MCF 10A (cell line): Measurements from ENCODE around the gene DHX36. TPM values are rescaled to one million over a fixed set of nuclear protein-coding genes. Genes with fewer than 3 reads are reported as not detected.

Source experiments
- BruUV-seq: library from RNA; stranded (reverse); fragments of 400-500 nt; replicated peaks from 2 replicates; lab custom pipeline; 2021; lab: Mats Ljungman, UMichigan
- CTCF ChIA-PET: fragments of 300-600 bp; sonication (Branson Sonifier 250); formaldehyde crosslinking; extraction: SDS; loops from one replicate; lab custom pipeline; 2021; ENCODE audit warnings: antibody characterized with exemption, inconsistent platforms; lab: Yijun Ruan, JAX
- POLR2A ChIA-PET: fragments of 300-600, 350-650 bp; sonication (Branson Sonifier 250); formaldehyde crosslinking; extraction: SDS; loops from one replicate; lab custom pipeline; 2020; ENCODE audit warnings: antibody characterized with exemption, inconsistent platforms; lab: Yijun Ruan, JAX
- DNase-seq: peaks from one replicate; pipeline ENCODE4 v3.0.0-alpha.2; 2018; ENCODE audit not compliant: unreplicated experiment
- H3K27ac Mint-ChIP-seq: one replicate; pipeline ENCODE4 v1.8.0; 2022; ENCODE audit warnings: mild to moderate bottlenecking, low read depth, mixed read lengths; ENCODE audit not compliant: unreplicated experiment
- H3K27me3 Mint-ChIP-seq: one replicate; pipeline ENCODE4 v1.8.0; 2022; ENCODE audit warnings: mixed read lengths; ENCODE audit not compliant: insufficient read depth, unreplicated experiment
- H3K36me3 Mint-ChIP-seq: one replicate; pipeline ENCODE4 v1.8.0; 2022; ENCODE audit warnings: mild to moderate bottlenecking, moderate library complexity, mixed read lengths; ENCODE audit not compliant: insufficient read depth, unreplicated experiment
- H3K4me1 Mint-ChIP-seq: one replicate; pipeline ENCODE4 v1.8.0; 2022; ENCODE audit warnings: mixed read lengths; ENCODE audit not compliant: insufficient read depth, unreplicated experiment
- H3K4me3 Mint-ChIP-seq: one replicate; pipeline ENCODE4 v1.8.0; 2022; ENCODE audit warnings: mild to moderate bottlenecking, moderate library complexity, mixed read lengths; ENCODE audit not compliant: unreplicated experiment
- H3K9me3 Mint-ChIP-seq: one replicate; pipeline ENCODE4 v1.8.0; 2022; ENCODE audit warnings: mixed read lengths; ENCODE audit not compliant: unreplicated experiment
- intact Hi-C: fragments of 100-400 bp; cut with micrococcal nuclease; formaldehyde crosslinking; loops from 2 replicates; pipeline ENCODE4 v1.14.1; 2022
- total RNA-seq: library from RNA; stranded (reverse); gene quantifications from 2 replicates; pipeline ENCODE4 v1.2.3, GENCODE V29; 2022
- TF ChIP-seq, protein P1 (sequence below): fragments of 200-600 bp; IDR thresholded peaks from one replicate; pipeline ENCODE4 v1.8.0; 2022; ENCODE audit warnings: antibody characterized with exemption, mild to moderate bottlenecking; ENCODE audit not compliant: unreplicated experiment

The DHX36 gene
- total RNA-seq, 1 experiment from 2014 or later, result 108 TPM

DNA sequence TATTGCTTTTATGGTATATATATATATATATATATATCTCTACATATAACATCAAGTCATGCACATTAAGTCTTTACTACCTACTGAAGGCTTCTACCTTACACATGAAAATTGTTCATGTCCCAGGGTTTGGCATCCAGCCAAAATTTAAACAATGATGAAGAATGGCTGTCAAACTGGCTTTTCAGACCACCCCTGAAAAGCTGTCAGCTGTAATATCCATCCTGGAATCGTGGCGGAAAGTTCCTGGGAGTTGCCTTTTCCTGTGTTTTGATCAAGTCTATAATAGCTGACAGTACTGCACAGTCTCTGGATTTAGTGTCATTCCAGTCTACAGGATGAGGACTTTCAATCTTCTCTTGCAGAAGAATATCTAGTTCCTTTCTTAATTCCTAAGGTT is 48.3 kb downstream of the DHX36 start:
- ChIA-PET CTCF (interaction anchor here (0.6 kb wide), 1 partner anchor 21 kb away, joined by 3 read pairs; no protein-coding TSS in a partner anchor), POLR2A (interaction anchor here (0.6 kb wide), 1 partner anchor 836 kb away, joined by 3 read pairs; no protein-coding TSS in a partner anchor)
- no peak overlapping the region for H3K27ac Mint-ChIP-seq
- H3K4me3 Mint-ChIP-seq, result no peak overlapping the region
- H3K4me1 Mint-ChIP-seq, result no peaks in the 10 kb centered on the region
- BruUV-seq, result TSS peak; percentile 64
- TF ChIP-seq, protein P1, sequence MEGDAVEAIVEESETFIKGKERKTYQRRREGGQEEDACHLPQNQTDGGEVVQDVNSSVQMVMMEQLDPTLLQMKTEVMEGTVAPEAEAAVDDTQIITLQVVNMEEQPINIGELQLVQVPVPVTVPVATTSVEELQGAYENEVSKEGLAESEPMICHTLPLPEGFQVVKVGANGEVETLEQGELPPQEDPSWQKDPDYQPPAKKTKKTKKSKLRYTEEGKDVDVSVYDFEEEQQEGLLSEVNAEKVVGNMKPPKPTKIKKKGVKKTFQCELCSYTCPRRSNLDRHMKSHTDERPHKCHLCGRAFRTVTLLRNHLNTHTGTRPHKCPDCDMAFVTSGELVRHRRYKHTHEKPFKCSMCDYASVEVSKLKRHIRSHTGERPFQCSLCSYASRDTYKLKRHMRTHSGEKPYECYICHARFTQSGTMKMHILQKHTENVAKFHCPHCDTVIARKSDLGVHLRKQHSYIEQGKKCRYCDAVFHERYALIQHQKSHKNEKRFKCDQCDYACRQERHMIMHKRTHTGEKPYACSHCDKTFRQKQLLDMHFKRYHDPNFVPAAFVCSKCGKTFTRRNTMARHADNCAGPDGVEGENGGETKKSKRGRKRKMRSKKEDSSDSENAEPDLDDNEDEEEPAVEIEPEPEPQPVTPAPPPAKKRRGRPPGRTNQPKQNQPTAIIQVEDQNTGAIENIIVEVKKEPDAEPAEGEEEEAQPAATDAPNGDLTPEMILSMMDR, result no peak
- H3K27me3 Mint-ChIP-seq, result no peaks in the 10 kb centered on the region
- no peaks in the 10 kb centered on the region for H3K9me3 Mint-ChIP-seq
- no peak for DNase-seq
- intact Hi-C loops, result no loop called here
- peaks cover 91% of the 10 kb centered on the region for H3K36me3 Mint-ChIP-seq

DNA sequence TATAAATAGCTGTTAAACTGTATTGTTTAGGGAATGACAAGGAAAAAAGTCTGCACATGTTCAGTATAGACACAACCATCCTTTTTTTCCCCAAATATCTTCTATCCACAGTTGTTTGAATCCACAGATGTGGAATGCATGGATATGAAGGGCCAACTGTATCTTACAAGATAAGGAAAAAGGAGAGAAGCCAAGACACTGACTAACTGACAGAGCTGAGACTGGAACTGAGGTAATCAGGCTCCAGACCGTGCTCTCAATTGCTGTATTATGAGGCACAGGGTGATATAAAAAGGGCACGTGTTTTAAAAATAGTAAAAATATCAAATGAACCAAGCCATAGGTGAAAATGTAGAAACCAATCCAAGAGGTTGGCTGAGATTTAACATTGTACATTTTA is 49.0 kb downstream of the DHX36 start:
- ChIA-PET CTCF (interaction anchor here (0.6 kb wide), 1 partner anchor 19 kb away, joined by 3 read pairs; no protein-coding TSS in a partner anchor), POLR2A (interaction anchor here (0.6 kb wide), 1 partner anchor 835 kb away, joined by 3 read pairs; no protein-coding TSS in a partner anchor)
- Mint-ChIP-seq H3K9me3 (no peaks in the 10 kb centered on the region), H3K27me3 (no peaks in the 10 kb centered on the region), H3K4me1 (no peaks in the 10 kb centered on the region), H3K36me3 (peaks cover 86% of the 10 kb centered on the region), H3K27ac (no peak overlapping the region), H3K4me3 (no peak overlapping the region)
- intact Hi-C loops, result no loop called here
- DNase-seq, result no peak
- TF ChIP-seq, protein P1, result no peak
- no TSS peak for BruUV-seq

DNA sequence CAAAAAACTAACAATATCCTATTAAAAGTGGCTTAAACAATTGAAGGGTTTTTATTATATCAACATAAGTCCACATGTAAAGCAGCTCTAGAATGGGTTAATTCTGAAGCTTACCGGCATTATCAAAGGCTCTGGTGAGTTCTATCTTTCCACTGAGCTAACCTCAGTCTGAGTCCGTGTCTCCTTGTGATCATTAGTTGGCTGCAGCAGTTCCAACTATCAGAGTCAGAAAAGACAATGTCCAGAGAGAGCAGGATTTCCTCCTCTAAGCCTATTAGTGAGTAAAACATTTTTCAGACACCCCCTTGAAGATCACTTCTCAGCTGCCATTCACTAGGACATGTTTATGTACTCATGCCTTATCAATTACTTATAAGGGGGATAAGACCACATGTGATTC is 49.9 kb downstream of the DHX36 start:
- POLR2A ChIA-PET, result no interaction called here
- H3K27ac Mint-ChIP-seq, result peak overlapping the region; percentile 14

DNA sequence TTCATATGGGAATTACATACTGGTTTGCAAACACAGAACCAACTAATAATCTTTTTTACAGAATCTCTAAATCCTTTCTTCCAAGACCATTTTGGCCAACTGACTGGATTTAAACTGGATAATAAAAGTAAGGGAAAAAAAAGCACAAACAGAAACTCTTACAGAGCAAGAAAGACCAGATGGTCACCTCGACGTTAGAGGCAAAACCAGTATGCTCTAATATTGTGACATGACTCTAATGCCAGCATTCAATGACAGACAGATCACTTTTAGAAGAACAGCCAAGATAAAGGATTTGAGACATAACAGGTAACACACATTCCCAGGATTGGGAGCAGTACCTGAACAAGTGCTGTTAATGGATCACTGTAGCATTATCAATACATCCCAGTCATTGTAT is 50.9 kb downstream of the DHX36 start:
- no peaks in the 10 kb centered on the region for H3K27me3 Mint-ChIP-seq
- peaks cover 84% of the 10 kb centered on the region for H3K36me3 Mint-ChIP-seq
- ChIA-PET POLR2A (interaction anchor here (1.0 kb wide), 1 partner anchor 15 kb away, joined by 4 read pairs; no protein-coding TSS in a partner anchor), CTCF (no interaction called here)
- no peaks in the 10 kb centered on the region for H3K9me3 Mint-ChIP-seq
- no TSS peak for BruUV-seq
- no peak overlapping the region for H3K27ac Mint-ChIP-seq
- intact Hi-C loops, result no loop called here
- TF ChIP-seq, protein P1, result no peak
- H3K4me3 Mint-ChIP-seq, result no peak overlapping the region
- DNase-seq, result no peak
- H3K4me1 Mint-ChIP-seq, result no peaks in the 10 kb centered on the region

More for the DNA sequence above, 49.9 kb downstream of the DHX36 start:
- intact Hi-C loops, result no loop called here
- H3K9me3 Mint-ChIP-seq, result no peaks in the 10 kb centered on the region
- H3K4me3 Mint-ChIP-seq, result no peak overlapping the region
- peaks cover 82% of the 10 kb centered on the region for H3K36me3 Mint-ChIP-seq
- TF ChIP-seq, protein P1, result no peak
- no peak for DNase-seq
- BruUV-seq, result no TSS peak
- H3K27me3 Mint-ChIP-seq, result no peaks in the 10 kb centered on the region
- no peaks in the 10 kb centered on the region for H3K4me1 Mint-ChIP-seq
- CTCF ChIA-PET, result no interaction called here
